Right ventricle myocardium inferior (tissue), 1 donor: ENCODE results near the gene GPR63. TPM values are rescaled to one million over a fixed set of nuclear protein-coding genes. Genes with fewer than 3 reads are reported as not detected.
A peak's percentile ranks its signal among the peaks of the same experiment; 100 is the strongest.
"Not testable (repeated sequence)": the region's sequence is repeated elsewhere in the genome, so short reads cannot be mapped to it uniquely, and the experiment has no call there.

Source experiments
- ATAC-seq: fragments of 200-7000 bp; cut with Tn5 transposase; one replicate; pipeline ENCODE4 v1.9.1; 2020; ENCODE audit warnings: mild to moderate bottlenecking, moderate library complexity
- DNase-seq: peaks from one replicate; pipeline ENCODE4 v3.0.0; 2021; ENCODE audit errors: missing footprints
- intact Hi-C: fragments of 100-400 bp; cut with DNase I; formaldehyde crosslinking; loops from one replicate; pipeline ENCODE4 v1.11.0; 2022
- long read RNA-seq: library from polyadenylated mRNA; unstranded; transcript quantifications from one replicate; pipeline ENCODE4 v2.0.0, GENCODE V29; 2021
- total RNA-seq: library from RNA; stranded (reverse); fragmentation: NEBNext Ultra II Directional; extraction: Animal tissue kit (Norgen Biotek cat#: 25700); gene quantifications from one replicate; pipeline ENCODE4 v1.2.1, GENCODE V29; 2021
- donor health status: DM: no; HTN: yes; CAD: no; lungs with severe emphysema.

The GPR63 gene, protein sequence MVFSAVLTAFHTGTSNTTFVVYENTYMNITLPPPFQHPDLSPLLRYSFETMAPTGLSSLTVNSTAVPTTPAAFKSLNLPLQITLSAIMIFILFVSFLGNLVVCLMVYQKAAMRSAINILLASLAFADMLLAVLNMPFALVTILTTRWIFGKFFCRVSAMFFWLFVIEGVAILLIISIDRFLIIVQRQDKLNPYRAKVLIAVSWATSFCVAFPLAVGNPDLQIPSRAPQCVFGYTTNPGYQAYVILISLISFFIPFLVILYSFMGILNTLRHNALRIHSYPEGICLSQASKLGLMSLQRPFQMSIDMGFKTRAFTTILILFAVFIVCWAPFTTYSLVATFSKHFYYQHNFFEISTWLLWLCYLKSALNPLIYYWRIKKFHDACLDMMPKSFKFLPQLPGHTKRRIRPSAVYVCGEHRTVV
- total RNA-seq: 0.65 TPM
- long read RNA-seq, full-length matches to known transcripts: 1 of 1 reads
- long read RNA-seq, partial matches to known transcripts: 0 of 1 reads
- long read RNA-seq, other reads (novel, unspliced or antisense): 0 of 1 reads

DNA sequence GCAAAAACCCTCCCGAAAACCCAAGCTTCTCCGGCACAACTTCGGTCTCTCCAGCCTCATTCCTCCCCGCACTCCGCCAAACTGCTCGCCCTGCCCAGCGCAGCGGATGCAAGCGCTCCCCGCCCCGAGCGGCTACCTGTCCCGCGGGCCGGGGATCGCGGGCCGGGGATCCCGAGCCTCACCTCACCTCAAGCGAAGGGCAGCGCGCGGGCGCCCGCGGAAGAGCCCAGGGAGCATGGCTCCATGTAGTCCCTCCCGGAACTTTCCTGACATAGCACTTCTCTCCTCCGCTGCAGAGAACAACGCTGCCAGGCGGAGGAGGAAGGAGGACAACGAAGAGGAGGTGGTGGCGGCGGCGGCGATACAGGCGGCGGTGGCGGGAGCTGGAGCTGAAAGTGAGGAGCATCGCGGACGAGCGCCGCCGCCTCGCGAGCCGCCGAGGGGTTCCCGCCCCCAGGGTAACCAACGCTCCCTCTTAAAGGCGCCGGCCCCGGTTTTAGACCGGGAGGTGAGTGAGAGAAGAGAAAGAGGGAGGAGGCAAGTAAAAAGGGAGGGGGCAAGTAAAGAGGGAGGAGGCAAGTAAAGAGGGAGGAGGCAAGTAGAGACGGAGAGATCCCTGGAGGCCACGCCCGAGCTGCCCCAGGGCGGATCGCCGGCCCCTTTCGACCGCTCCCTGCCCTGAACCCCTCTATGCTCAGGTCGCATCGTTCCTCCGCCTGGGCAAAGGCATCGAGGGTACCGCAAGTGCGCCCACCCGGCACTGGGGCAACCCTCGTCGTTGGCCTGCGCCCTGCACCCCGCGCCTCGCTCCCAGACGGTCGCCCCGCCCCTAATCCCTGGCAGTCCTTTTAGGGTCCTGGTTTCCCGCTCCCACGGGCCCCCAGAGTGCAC lies at the start of gene GPR63:
TSS of gene GPR63 (minus strand) at position 397 of the 891 bp plus-strand sequence. CDS start 37,746 bp downstream, outside the sequence.
- ATAC-seq: peak; percentile 85
- intact Hi-C loops: loop anchor here (5.0 kb wide), 1 partner anchor 60 kb away; the partner anchor contains the start of gene NDUFAF4
- peak; percentile 69 for DNase-seq

DNA sequence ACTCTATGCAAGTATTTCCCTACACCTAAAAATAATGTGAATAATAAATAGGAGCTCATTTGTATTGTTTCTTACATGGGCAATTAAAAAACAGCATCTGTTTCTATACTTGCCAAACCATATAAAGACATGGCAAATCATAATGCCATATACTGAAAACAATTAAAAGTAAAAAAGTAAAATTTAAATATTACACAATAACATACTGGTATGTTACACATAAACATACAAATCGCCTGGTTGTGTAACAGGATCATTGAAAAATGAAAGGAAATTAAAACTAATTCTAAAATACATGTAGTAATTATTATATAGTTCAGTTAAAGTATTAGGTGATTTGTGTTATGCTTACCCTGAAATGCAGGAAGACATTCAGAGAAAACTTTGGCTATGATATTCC lies 49.2 kb upstream of the GPR63 start:
- intact Hi-C loops: no loop called here
- ATAC-seq: no peak
- no peak for DNase-seq

DNA sequence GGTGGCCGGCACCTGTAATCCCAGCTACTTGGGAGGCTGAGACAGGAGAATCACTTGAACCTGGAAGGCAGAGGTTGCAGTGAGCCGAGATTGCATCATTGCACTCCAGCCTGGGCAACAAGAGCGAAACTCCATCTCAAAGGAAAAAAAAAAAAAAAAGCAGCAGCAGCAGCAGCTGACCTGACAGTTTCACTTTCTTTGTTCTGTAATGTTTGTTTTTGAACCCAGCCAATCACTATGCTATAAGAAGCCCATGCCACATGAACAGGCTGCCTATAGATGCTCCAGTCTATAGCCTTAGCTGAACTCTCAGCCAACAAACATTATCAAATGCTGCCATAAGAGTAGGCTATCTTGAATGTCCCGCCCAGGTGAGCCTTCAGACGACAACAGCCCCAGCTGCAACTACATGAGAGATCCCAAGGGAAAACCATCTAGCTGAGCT lies 47.9 kb upstream of the GPR63 start:
- DNase-seq, ATAC-seq, intact Hi-C loops: not testable (repeated sequence)

DNA sequence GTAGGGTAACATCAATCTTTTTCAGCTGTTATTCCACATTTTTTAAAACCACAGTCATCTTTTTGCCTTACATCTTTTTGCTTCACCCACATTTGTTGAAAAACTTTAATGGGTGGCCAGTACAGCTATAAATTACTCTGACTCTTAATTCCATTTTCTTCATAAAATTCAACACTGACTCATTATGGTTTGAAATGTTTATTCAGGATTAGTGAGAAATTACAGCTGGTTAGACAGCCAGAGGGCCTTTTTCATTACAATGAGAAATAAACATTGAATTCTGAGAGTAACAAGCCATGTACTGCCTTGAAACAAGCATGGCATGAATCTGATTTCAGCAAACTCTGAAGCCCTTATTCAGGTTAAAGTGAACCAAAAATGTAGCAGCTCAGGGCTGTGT lies 40.9 kb upstream of the GPR63 start:
- ATAC-seq (no peak), DNase-seq (no peak)
- intact Hi-C loops: no loop called here

DNA sequence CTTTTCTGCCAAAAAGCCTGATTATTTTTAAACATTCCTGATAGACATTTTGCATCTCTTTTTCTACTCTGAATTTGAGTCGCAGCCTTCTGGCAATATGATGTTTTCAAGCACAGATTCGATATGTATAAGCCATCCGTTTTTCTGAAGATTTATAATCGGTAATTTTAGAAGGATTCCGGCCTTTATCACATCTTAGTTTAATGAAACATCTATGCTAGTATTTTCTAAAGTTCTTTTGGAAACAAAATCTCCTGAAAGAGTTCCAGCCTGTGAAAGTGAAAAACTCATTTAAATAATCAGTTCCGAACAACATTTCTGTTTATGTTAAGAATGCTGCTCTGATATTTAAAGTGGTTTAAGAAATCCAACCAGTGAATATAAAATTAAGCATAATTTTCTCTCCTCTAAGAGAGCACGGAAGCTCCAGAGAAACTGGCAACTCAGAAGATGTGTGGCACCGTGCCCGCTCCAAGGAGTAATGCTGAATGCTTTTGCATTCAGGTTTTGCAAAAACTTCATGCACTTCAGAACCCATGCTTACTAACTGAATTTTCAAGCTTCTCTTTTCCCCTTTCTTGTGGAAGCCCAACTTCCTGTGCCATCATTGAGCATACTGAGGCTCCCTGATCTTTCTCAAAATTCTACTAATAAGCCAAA lies 39.7 kb upstream of the GPR63 start:
- DNase-seq: no peak
- intact Hi-C loops: no loop called here
- ATAC-seq: no peak

DNA sequence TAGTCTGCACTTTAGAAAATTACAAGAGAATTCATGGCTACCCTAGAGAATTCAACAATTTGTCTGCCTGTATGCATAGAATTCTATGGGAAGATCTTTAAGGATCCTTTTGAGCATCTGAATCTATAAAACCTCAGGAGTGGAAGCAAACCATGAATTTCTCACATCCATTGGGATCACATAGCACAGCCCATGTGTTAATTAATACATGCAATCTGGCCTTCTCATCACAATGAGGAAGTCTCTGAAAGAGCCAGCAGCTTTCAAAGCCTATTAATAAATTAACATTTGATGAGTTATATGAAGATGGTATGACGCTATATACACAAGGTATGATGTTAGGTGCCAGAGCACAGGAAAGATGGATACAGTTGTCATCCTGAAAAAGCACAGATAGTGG lies 35.7 kb upstream of the GPR63 start:
- intact Hi-C loops: no loop called here
- ATAC-seq (no peak), DNase-seq (no peak)

DNA sequence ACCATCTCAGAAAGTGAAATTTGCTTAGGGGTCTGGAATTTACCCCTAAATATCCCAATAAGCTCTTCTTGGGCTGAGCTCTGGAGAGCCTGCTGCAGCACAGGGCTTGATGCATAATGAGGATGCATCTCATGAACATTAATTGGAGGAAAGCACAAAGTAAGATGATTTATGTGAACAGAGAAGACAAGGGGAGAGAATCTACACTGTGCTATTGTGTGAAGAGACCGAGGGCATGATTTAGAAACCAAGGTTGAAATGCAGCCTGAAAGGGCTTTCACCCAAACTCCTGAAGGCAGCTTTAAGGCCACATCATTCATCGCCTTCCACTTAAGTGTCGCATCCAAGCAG lies 27.8 kb upstream of the GPR63 start:
- no peak for ATAC-seq
- intact Hi-C loops: no loop called here
- DNase-seq: no peak

DNA sequence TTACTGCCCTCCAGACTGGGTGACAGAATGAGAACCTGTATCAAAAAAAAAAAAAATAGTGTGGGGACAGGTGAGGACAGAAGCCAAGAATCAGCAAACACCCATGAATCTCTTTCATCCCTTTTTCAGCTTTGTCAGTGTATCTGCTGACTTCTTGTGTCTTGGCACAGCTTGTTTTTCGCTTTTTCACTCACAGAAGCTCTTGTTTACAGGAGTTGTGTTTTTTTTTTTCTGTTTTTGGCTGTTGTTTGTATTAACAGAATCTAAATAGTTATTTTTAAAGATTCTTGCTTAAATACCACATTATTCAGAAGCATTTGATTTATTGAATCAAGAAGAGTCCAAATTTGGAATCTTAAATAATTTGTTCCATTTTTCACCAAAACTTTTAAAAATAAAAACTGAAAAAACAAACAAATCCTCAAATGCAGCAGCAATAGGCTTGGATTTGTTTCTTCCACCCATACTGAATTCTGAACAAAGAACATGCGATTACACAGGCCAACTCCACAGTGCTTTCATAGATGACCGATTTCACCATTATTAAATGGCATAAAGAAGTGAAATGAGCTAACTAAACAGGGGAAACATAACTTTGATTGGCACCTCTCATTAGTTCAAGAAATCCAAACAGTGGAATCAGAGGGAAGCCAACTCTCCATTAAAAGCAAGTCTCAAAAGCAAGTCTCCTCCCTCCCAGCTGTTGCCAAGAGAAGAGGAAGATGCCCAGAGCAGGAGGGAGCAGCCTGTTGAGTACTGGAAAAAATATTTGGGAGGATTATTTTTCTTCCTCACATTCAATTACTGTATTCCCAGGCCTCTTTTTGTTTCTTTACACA lies 27.2 kb upstream of the GPR63 start:
- intact Hi-C loops: no loop called here
- ATAC-seq: no peak
- DNase-seq: no peak

DNA sequence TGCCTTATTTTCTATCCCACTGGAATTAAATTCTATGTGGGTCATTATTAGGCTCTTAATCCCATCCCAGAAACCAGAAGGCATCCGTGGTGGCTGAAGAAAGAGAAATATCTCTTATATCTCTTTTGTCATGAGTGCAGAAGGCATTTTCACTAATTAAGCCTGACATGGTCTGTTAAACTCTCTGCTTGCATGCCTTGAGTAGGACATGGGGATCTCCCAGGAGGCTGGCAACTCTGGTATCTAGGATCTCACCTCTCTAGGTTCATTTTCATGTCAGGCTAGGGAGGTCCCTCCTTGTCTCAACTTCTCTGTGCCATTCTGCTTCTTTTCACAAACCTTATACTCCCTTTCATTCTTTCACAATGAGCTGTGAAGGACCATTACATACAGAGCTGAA lies 25.3 kb upstream of the GPR63 start:
- intact Hi-C loops: no loop called here
- ATAC-seq (no peak), DNase-seq (no peak)

DNA sequence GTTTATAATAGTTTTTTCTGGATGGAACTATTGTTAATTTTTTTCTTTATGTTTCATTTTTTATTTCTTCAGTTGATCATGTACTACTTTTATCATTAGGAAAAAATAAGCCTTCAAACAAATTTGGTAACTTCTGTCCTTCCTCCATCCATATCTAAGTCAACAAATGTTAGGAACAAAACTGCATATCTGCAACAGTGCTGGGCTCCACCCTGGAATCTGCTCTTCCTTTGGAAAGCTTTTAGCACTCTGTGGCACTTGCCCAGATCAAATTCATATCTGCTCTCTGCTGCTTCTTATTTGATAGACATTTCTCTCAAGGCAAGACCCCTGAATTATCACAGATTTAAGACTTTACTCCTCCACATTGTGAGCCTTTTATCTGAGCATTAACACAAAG lies 24.3 kb upstream of the GPR63 start:
- intact Hi-C loops: no loop called here
- DNase-seq (no peak), ATAC-seq (no peak)

DNA sequence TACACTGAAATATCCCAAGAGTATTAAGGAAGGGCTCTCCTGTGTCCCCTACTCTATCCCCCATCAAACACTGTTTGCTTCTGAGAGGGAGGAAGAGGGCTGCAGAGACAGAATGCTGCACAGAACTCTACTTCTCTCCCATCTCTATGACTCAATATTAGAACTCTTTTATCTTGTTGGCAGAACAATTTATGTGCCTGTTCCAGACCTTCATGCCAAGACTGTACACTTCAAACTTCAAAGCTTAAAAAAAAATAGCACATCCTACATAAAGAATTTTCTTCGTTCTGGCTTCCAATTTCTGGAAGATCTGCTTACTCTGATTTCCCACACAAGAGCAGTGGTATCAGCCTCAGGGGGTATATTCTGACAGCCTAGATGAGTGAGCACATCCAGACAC lies 19.6 kb upstream of the GPR63 start:
- ATAC-seq (no peak), DNase-seq (no peak)
- intact Hi-C loops: no loop called here

DNA sequence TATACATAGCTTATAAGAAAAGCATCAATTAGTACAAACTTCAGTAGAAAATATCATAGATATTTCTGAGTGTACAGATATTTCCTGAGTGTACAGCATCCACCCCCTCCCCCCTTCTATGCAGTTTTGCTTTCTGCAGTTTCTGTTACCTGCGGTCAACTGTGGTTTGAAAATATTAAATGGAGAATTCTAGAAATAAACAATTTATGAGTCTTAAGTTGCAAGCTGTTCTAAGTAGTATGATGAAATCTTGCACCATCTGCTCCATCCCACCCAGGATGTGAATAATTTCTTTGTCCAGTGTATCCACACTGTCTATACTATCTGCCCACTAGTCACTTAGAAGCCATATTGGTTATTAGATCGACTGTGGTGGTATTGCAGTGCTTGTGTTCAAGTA lies 15.8 kb upstream of the GPR63 start:
- DNase-seq (no peak), ATAC-seq (no peak)
- intact Hi-C loops: no loop called here

DNA sequence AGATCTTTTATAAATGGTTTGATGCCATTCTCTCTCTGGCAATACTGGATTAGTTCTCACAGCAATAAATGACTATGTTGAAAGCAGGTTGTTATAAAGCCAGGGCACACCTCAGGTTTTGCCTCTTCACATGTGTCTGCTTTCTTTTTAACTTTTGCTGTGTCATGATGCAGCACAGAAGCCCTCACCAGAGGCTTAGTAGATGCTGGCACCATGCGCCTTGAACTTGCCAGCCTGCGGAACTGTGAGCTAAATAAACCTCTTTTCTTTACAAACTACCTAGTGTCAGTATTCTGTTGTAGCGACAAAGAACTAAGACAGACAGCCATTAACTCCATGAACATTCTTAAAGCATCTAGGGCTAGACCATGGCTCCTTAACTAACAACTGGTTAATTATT lies 15.3 kb upstream of the GPR63 start:
- DNase-seq (no peak), ATAC-seq (no peak)
- intact Hi-C loops: no loop called here

DNA sequence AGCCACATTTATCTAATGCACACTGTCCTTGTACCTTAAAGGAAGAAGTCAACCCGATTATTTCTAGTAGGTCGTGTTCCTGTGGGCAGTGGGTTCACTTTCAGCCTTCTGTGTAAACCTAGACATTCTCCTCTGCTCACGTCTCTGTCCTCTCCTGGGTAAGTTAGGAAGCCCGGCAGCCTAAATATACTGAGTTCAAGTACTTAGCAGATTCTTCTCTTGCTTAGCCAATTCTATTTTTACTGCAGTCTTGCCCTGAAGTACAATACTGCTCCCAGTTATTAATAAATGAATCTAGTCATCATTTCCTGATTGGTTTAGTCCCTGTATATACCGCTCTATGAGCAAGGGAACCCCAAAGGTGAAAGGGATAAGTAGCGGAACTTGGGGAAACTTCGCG lies 14.6 kb upstream of the GPR63 start:
- ATAC-seq (peak; percentile 70), DNase-seq (no peak)
- intact Hi-C loops: no loop called here

DNA sequence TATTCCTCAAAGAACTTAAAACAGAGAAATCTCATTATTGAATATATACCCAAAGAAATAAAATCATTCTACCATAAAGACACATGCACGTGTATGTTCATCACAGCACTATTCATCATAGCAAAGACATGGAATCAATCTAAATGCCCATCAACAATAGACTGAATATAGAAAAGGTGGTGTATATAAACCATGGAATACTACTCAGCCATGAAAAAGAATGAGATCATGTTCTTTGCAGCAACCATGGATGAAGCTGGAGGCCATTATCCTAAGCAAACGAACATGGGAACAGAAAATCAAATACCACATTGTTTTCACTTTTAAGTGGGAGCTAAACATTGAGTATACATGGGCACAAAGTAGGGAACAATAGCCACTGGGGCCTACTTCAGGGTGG lies 12.3 kb upstream of the GPR63 start:
- intact Hi-C loops: no loop called here
- no peak for DNase-seq
- ATAC-seq: no peak

DNA sequence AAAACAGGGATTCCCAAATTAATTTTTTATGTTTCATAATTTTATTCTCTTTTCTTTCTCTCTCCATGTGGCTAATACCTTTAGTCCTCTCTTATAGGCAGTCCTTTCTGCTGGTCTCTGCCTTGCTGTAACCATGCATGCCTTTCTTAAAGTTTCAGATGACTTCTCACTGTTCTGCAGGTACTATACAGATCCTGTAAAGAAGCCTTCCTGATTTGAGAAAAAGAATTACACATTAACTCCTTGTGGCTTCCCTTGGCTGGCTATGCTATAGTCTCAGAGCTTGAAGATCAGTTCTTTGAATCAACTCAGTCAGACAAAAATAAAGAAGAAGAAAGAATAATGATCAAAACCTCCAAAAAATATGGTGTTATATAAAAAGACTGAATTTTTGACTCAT lies 7.3 kb upstream of the GPR63 start:
- no peak for ATAC-seq
- intact Hi-C loops: no loop called here
- DNase-seq: no peak

DNA sequence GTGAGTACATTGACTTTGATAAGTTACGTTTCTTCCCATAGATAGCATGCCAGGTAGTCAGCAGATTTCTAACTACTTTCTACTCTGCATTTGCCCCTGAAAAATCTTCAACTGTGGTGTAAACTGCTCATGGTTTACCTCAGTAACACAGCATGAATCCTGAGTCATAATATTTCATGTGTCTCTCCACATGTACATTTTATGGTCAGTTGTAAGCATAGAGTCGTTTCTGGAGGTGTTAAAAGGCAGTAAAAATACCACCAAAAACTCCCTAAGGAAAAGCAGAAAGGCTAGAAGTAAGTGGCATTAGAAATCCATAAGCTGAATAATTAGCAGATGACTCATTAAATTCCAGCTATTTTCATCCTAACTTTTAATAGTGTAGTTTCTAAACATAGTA lies 4.1 kb upstream of the GPR63 start:
- no peak for ATAC-seq
- DNase-seq: no peak
- intact Hi-C loops: no loop called here

DNA sequence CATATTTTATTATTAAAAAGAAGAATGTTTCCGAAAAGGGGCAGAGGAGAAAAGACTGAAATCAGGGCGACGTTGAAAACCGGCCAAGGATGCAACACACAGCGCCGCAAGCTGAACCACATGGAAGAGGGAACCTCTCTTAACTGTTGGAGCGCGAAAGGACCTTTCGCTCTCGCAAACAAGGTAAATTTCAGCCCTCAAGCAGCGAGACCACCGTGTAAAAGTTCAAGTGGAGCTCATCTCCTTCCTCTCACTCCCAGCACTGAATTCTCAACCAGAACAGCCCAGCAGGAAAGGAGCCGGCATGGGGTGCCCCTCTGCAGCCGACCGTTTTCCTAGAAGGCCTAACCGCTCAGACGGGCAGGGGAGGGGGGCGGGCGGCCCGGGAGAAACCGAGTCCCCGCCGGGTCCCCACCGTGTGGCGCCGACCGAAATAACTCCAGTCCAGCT lies 621 bp downstream of the GPR63 start:
- intact Hi-C loops: loop anchor here (5.0 kb wide), 1 partner anchor 61 kb away; the partner anchor contains the start of gene NDUFAF4
- ATAC-seq (peak; percentile 33), DNase-seq (no peak)
